Measurements from ENCODE around the gene DCTN1. TPM values are rescaled to one million over a fixed set of nuclear protein-coding genes. Genes with fewer than 3 reads are reported as not detected.
A peak's percentile ranks its signal among the peaks of the same experiment; 100 is the strongest.
"Not testable (repeated sequence)": the region's sequence is repeated elsewhere in the genome, so short reads cannot be mapped to it uniquely, and the experiment has no call there.

Gene DCTN1
- total and polyA plus RNA-seq, 8 donors = 65.8 to 181 (median 90.5) TPM

- no peak for TF ChIP-seq CTCF (IDR thresholded peaks at IDR 0.05)
- TF ChIP-seq EP300 (IDR thresholded peaks at IDR 0.05) = no peak
- TF ChIP-seq POLR2A (IDR thresholded peaks at IDR 0.05) = no peak
- no peak for TF ChIP-seq POLR2AphosphoS5 (IDR thresholded peaks at IDR 0.05)
- no peak for DNase-seq
- Histone ChIP-seq H3K27ac (no peak overlapping the region), H3K4me3 (no peak overlapping the region), H3K36me3 (no peaks in the 10 kb centered on the region), H3K4me1 (no peaks in the 10 kb centered on the region), H3K9me3 (no peaks in the 10 kb centered on the region), H3K27me3 (no peaks in the 10 kb centered on the region)
- 64 to 77% (median 76%) methylated on average over 8 of the region's 8 CpGs for WGBS, 5 donors
- intact Hi-C loops (cut with DNase I; ENCODE audit: low total_unique reads) = no loop called here
Measured at GRCh38 chr2:74345272-74345943, 34.7 kb downstream of the DCTN1 start.

DNA sequence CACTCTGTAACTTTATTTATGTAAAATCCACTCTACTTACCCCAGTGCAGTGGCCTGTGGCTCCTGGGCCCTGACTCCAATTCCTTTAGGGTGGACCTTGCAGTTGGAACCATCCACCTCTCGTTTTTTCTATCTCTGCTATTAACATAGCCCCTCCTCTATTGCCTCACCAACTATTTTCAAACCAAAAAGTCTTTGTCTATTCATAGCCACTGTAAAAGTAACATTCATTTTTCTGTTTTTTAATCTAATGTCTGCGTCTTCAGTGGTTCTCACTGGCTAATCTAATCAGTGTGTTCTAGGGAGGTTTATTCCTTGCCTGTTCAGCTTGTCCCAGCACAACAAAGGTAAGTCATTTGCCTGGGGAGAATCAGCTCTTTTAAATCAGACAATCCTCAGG lies 36.8 kb downstream of the DCTN1 start, which contains the start of gene SLC4A5:
Gene SLC4A5 (minus strand): TSS at position 101 of the 400 bp plus-strand sequence. CDS start 28,393 bp downstream, outside the sequence.
- no peak within 1 kb of the TSS for H3K4me3 ChIP-seq
- no peaks in the 10 kb centered on the region for H3K4me1 ChIP-seq
- WGBS, 5 donors = 61 to 74% (median 71%) methylated on average over 2 of the region's 2 CpGs
- no peak within 1 kb of the TSS for H3K27ac ChIP-seq
- no peaks in the 10 kb centered on the region for H3K27me3 ChIP-seq
- no peak for DNase-seq
- no peaks in the 10 kb centered on the region for H3K9me3 ChIP-seq
- H3K36me3 ChIP-seq = no peaks in the 10 kb centered on the region
- intact Hi-C loops (cut with DNase I; ENCODE audit: low total_unique reads) = no loop called here
- TF ChIP-seq EP300 (IDR thresholded peaks at IDR 0.05) (no peak), POLR2A (IDR thresholded peaks at IDR 0.05) (no peak), POLR2AphosphoS5 (IDR thresholded peaks at IDR 0.05) (no peak), CTCF (IDR thresholded peaks at IDR 0.05) (no peak)

DNA sequence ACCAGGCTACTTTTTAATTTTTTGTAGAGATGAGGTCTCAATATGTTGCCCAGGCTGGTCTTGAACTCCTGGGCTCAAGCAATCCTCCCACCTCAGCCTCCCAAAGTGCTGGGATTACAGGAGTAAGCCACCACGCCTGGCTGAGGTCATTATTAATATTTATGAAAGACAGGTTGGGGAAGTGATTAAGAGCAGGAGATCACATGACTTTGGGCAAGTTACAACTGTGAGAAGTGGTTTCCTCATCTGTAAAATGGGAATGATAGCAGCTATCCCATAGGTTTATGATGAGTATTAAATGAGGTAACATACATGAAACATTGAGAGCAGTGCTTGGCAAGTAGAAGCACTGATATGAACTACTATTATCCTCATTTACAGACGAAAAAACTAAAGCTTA lies 43.9 kb downstream of the DCTN1 start:
- not testable (repeated sequence) for DNase-seq
- WGBS, 5 donors = 41 to 59% (median 48%) methylated on average over 2 of the region's 2 CpGs
- intact Hi-C loops (cut with DNase I; ENCODE audit: low total_unique reads) = loop anchor here (10.0 kb wide), 1 partner anchor 511 kb away; the partner anchor contains the start of gene STAMBP

DNA sequence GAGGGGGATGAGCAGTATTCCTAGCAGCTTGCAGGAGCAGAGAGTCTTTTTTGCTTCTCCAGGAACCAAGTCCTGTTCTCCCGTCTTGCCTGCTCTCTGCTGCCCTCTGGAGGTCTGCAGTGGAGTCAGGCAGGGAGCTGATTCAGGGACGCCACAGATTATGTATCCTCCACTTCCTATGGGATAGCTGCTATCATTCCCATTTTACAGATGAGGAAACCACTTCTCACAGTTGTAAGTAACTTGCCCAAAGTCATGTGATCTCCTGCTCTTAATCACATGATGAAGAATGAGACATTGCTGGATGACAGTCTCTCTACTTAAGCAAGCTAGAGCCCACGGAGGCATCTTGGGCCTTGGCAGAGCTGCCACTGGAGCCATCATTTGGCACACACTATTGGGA lies 45.2 kb downstream of the DCTN1 start:
- WGBS, 5 donors = 31 to 33% (median 33%) methylated on average over 3 of the region's 3 CpGs
- Histone ChIP-seq H3K27ac (no peak overlapping the region), H3K36me3 (peaks cover 7 to 30% (median 30%) of the 10 kb centered on the region in 4 donors), H3K4me1 (no peaks in the 10 kb centered on the region), H3K9me3 (no peaks in the 10 kb centered on the region), H3K27me3 (no peaks in the 10 kb centered on the region), H3K4me3 (no peak overlapping the region)
- TF ChIP-seq POLR2AphosphoS5 (IDR thresholded peaks at IDR 0.05) (peak in 1 of 3 donors; percentile 63), POLR2A (IDR thresholded peaks at IDR 0.05) (no peak), EP300 (IDR thresholded peaks at IDR 0.05) (no peak), CTCF (IDR thresholded peaks at IDR 0.05) (peak in 5 of 7 experiments; percentile 79 to 94 (median 89))
- DNase-seq = peak; percentile 82 to 92
- intact Hi-C loops (cut with DNase I; ENCODE audit: low total_unique reads) = loop anchor here (10.0 kb wide), 1 partner anchor 510 kb away; the partner anchor contains the start of gene STAMBP

More for the DNA sequence above, 43.9 kb downstream of the DCTN1 start:
- H3K27ac ChIP-seq, H3K4me1 ChIP-seq, H3K9me3 ChIP-seq, H3K4me3 ChIP-seq, H3K27me3 ChIP-seq: not testable (repeated sequence)
- H3K36me3 ChIP-seq = peaks cover 3 to 18% (median 17%) of the 10 kb centered on the region in 4 donors

Data from stomach (tissue), 9 donors.